Left lung (tissue), 10 donors: ENCODE measurements around the gene SLC9C1. TPM values are rescaled to one million over a fixed set of nuclear protein-coding genes. Genes with fewer than 3 reads are reported as not detected.

Source experiments
- ATAC-seq: fragments of 200-7000 bp; cut with Tn5 transposase; one replicate; pipeline ENCODE4 v1.9.1; 2020; ENCODE audit warnings: moderate library complexity
- DNase-seq, 4 donors: peaks; one replicate each; pipeline ENCODE4 v3.0.0-alpha.2; 2013 to 2020
- H3K27ac ChIP-seq, 2 donors: fragments of 200-600 bp; sonication (generic) in 1 of 2; one replicate each; pipeline versions ENCODE4 v1.5.0 to v1.8.0; 2020 to 2021
- H3K27me3 ChIP-seq, 2 donors: fragments of 200-600 bp; sonication (generic) in 1 of 2; one replicate each; pipeline versions ENCODE4 v1.5.0 to v1.8.0; 2020 to 2021
- H3K36me3 ChIP-seq, 2 donors: fragments of 200-600 bp; sonication (generic) in 1 of 2; one replicate each; pipeline versions ENCODE4 v1.5.0 to v1.8.0; 2020 to 2021
- H3K4me1 ChIP-seq, 2 donors: fragments of 200-600 bp; one replicate each; pipeline ENCODE4 v1.8.0; 2021
- H3K4me3 ChIP-seq, 2 donors: fragments of 200-600 bp; sonication (generic) in 1 of 2; one replicate each; pipeline versions ENCODE4 v1.5.0 to v1.8.0; 2020 to 2021; ENCODE audit warnings: mild to moderate bottlenecking in 1 of 2
- H3K9me3 ChIP-seq, 2 donors: fragments of 200-600 bp; sonication (generic) in 1 of 2; one replicate each; pipeline versions ENCODE4 v1.5.0 to v1.8.0; 2020 to 2021
- intact Hi-C, 2 donors: fragments of 100-400 bp; cut with DNase I; formaldehyde crosslinking; loops; one replicate each; pipeline versions ENCODE4 v1.11.2 to v1.14.2; 2022
- polyA plus RNA-seq, 6 donors: library from polyadenylated mRNA; unstranded; fragments of 120-200 nt; gene quantifications; one replicate each; pipeline ENCODE4 v1.2.1, GENCODE V29; 2013; ENCODE audit not compliant: insufficient read length in 6 of 6
- total RNA-seq, 2 donors: library from RNA; stranded (reverse); fragmentation: NEBNext Ultra II Directional; extraction: Animal tissue kit (Norgen Biotek cat#: 25700); gene quantifications; one replicate each; pipeline ENCODE4 v1.2.1, GENCODE V29; 2021
- TF ChIP-seq, protein P1 (sequence below), 2 donors: fragments of 200-600 bp; sonication (generic) in 1 of 2; IDR thresholded peaks; one replicate each; pipeline versions ENCODE4 v1.5.0 to v1.8.0; 2021; ENCODE audit warnings: antibody characterized with exemption in 2 of 2
- donor health status: DM: no; HTN: yes; CAD: no.
- donor health status: DM: no; HTN: no; CAD: no.

Gene SLC9C1
- total and polyA plus RNA-seq, 8 donors: 0.20 to 1.3 (median 0.61) TPM; not detected in 1

DNA sequence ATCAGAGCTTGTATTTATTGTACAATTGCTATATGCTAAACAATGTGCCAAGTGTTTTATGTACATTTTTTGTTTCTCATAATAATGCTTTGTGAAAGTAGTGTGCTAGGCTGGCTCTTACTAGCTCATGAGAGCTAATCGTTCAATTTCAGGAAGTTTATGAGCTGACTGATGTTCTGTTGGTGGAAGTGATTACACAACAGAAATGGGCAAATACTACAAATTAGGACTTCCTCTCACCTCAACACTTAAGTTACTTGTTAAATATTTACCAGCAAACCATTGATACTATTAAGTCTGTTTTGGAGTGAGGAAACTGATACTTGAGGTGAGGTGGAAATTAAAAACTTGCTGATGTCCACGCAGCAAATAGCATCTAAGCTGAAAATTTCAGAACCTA, 32.3 kb downstream of the SLC9C1 start:
- TF ChIP-seq, protein P1, sequence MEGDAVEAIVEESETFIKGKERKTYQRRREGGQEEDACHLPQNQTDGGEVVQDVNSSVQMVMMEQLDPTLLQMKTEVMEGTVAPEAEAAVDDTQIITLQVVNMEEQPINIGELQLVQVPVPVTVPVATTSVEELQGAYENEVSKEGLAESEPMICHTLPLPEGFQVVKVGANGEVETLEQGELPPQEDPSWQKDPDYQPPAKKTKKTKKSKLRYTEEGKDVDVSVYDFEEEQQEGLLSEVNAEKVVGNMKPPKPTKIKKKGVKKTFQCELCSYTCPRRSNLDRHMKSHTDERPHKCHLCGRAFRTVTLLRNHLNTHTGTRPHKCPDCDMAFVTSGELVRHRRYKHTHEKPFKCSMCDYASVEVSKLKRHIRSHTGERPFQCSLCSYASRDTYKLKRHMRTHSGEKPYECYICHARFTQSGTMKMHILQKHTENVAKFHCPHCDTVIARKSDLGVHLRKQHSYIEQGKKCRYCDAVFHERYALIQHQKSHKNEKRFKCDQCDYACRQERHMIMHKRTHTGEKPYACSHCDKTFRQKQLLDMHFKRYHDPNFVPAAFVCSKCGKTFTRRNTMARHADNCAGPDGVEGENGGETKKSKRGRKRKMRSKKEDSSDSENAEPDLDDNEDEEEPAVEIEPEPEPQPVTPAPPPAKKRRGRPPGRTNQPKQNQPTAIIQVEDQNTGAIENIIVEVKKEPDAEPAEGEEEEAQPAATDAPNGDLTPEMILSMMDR (IDR thresholded peaks at IDR 0.05): no peak
- intact Hi-C loops: no loop called here
- peak; percentile 78 for ATAC-seq

DNA sequence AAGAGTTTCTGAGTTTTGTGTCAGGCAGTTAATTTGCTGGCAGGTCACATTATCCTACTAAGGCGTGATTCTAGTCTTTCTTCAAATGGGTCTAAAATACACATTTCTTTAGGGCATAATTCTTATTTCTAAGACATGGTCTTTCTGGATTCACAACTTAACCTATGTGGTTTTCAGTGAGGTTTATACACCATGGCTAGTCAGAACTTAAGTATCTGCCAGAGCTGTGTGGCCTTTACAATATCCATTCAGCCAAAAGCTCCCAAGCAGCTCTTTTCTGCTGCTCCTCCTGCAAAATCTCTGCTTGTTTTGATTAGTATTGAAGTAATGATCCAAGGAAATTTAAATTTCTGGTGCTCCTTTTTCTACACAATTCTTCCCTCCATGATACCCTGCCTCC, 33.5 kb downstream of the SLC9C1 start:
- TF ChIP-seq, protein P1 (IDR thresholded peaks at IDR 0.05): no peak
- H3K36me3 ChIP-seq: no peaks in the 10 kb centered on the region
- H3K4me1 ChIP-seq: peaks cover 0 to 3% of the 10 kb centered on the region in 2 donors
- no peak overlapping the region for H3K4me3 ChIP-seq
- ATAC-seq (no peak), DNase-seq (no peak)
- H3K9me3 ChIP-seq: peaks cover 0 to 6% of the 10 kb centered on the region in 2 donors
- no peaks in the 10 kb centered on the region for H3K27me3 ChIP-seq
- no peak overlapping the region for H3K27ac ChIP-seq
- intact Hi-C loops: no loop called here

More for the DNA sequence above, 32.3 kb downstream of the SLC9C1 start:
- no peaks in the 10 kb centered on the region for H3K27me3 ChIP-seq
- H3K4me1 ChIP-seq: peaks cover 0 to 3% of the 10 kb centered on the region in 2 donors
- no peaks in the 10 kb centered on the region for H3K36me3 ChIP-seq
- no peaks in the 10 kb centered on the region for H3K9me3 ChIP-seq
- H3K4me3 ChIP-seq: no peak overlapping the region
- DNase-seq: no peak
- H3K27ac ChIP-seq: no peak overlapping the region

DNA sequence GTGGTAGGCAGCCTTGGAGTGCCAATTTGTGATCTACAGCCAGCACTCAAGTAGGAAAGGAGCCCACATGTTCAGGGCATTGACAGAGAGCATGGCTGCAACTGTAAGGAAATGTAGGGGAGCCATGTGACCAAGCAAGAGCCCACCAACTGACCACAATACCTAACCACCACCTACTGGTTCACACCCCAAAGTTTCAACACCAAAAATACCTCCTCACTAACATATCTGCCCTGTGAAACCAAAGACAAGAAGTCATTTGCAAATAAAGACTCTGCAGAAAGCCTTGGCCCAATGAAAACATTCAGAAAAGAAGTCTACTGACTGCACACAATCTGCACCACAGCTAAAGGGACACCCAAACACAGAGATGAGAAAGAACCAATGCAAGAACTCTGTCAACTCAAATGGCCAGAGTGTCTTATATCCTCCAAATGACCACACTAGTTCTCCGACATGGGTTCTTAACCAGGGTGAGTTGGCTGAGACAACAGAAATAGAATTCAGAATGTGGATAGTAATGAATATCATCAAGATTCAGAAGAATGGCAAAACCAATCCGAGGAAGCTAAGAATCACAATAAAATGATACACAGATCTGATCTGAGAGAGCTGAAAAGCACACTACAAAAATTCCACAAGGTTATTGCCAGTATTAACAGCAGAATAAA, 40.6 kb downstream of the SLC9C1 start:
- TF ChIP-seq, protein P1 (IDR thresholded peaks at IDR 0.05): no peak
- DNase-seq: no peak
- Histone ChIP-seq H3K27ac (no peak overlapping the region), H3K4me1 (no peaks in the 10 kb centered on the region), H3K36me3 (no peaks in the 10 kb centered on the region), H3K9me3 (peaks cover 0 to 23% of the 10 kb centered on the region in 2 donors), H3K27me3 (no peaks in the 10 kb centered on the region), H3K4me3 (no peak overlapping the region)
- no peak for ATAC-seq
- intact Hi-C loops: no loop called here

DNA sequence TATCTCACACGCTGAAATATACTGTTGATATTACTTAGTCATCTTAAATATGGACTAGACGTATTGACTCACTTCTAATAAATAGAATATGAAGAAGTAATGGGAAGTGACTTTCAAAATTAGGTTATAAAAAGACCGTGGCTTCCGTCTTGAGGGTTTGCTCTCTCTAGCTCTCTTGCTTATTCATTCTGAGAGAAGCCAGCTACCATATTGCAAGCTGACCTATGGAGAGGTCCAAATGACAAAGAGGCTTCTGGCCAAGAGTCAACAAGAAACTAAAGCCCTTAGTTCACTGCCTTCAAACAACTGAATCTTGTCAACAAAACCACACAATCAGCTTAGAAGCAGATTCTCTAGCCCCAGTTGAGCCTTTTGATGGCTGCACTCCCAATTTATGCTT, 46.1 kb downstream of the SLC9C1 start:
- Histone ChIP-seq H3K27me3 (no peaks in the 10 kb centered on the region), H3K4me3 (no peak overlapping the region), H3K27ac (no peak overlapping the region), H3K9me3 (peaks cover 0 to 5% of the 10 kb centered on the region in 2 donors), H3K4me1 (no peaks in the 10 kb centered on the region), H3K36me3 (no peaks in the 10 kb centered on the region)
- ATAC-seq: no peak
- TF ChIP-seq, protein P1 (IDR thresholded peaks at IDR 0.05): no peak
- intact Hi-C loops: no loop called here
- DNase-seq: no peak

DNA sequence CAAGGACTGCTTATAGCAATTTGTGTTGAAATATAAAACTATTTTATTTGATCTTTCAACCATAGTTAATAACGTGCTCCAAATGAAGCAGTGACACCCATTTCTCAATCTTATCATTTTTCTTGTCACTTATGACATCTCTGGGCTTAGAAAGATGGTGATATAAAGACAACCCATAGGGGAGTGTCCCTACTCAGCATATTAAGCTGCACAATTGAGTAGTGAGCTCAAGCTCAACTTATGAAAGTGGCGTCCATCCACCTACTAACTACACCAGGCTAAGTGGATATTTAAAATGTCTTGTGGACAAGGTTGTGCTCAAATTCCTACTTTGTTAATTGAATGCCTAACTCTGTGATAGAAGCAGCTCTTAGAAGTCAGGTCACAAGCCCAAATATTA, 46.7 kb downstream of the SLC9C1 start:
- Histone ChIP-seq H3K27ac (no peak overlapping the region), H3K36me3 (no peaks in the 10 kb centered on the region), H3K27me3 (no peaks in the 10 kb centered on the region), H3K4me3 (no peak overlapping the region), H3K9me3 (peaks cover 0 to 3% of the 10 kb centered on the region in 2 donors), H3K4me1 (no peaks in the 10 kb centered on the region)
- intact Hi-C loops: no loop called here
- TF ChIP-seq, protein P1 (IDR thresholded peaks at IDR 0.05): no peak
- DNase-seq (no peak), ATAC-seq (no peak)
